Endothelial cell of umbilical vein (primary cell): Measurements from ENCODE around the gene AKT2. TPM values are rescaled to one million over a fixed set of nuclear protein-coding genes. Genes with fewer than 3 reads are reported as not detected.

ENCODE experiments used
- BruUV-seq: library from RNA; stranded (reverse); fragments of 400-500 nt; replicated peaks from 2 replicates; lab custom pipeline; 2021; lab: Mats Ljungman, UMichigan
- CTCF ChIA-PET: fragments of 300-600, 350-600 bp; sonication (Branson Sonifier 250); formaldehyde crosslinking; loops from one replicate; lab custom pipeline; 2021; ENCODE audit warnings: antibody characterized with exemption, inconsistent platforms; lab: Charles Lee
- POLR2A ChIA-PET: fragments of 300-600, 350-600 bp; sonication (Branson Sonifier 250); formaldehyde crosslinking; loops from one replicate; lab custom pipeline; 2021; ENCODE audit warnings: antibody characterized with exemption, inconsistent platforms; lab: Charles Lee
- DNase-seq: peaks from one replicate; pipeline ENCODE4 v3.0.0-alpha.2; 2011; ENCODE audit warnings: low read depth, low spot score
- FAIRE-seq: peaks from 2 replicates; lab custom pipeline; 2011; peaks lifted over from hg19 to GRCh38; lab: Jason Lieb, UNC
- H2AFZ ChIP-seq: 2 replicates; pipeline ENCODE4 v1.6.0; 2012; ENCODE audit warnings: low read depth, low read length, control low read depth, inconsistent platforms
- H3K27ac ChIP-seq: 2 replicates; pipeline ENCODE4 v1.5.1; 2011; ENCODE audit warnings: low read depth, mild to moderate bottlenecking, control low read depth, low read length, moderate library complexity; ENCODE audit not compliant: insufficient read depth
- H3K27me3 ChIP-seq, 2 experiments: 2 replicates each; pipeline versions ENCODE4 v1.6.0 to v1.6.1; 2011; ENCODE audit warnings: low read length in 2 of 2, mixed read lengths in 1 of 2; ENCODE audit not compliant: control insufficient read depth in 2 of 2, insufficient read depth in 2 of 2
- H3K36me3 ChIP-seq, 2 experiments: 2 replicates in 1 of 2; 3 replicates in 1 of 2; pipeline ENCODE4 v1.5.1; 2011; ENCODE audit warnings: low read length in 2 of 2, mild to moderate bottlenecking in 1 of 2, moderate library complexity in 1 of 2; ENCODE audit not compliant: control insufficient read depth in 2 of 2, insufficient read depth in 2 of 2; ENCODE audit errors: extremely low read depth in 1 of 2
- H3K4me1 ChIP-seq: 3 replicates; pipeline ENCODE4 v1.5.1; 2011; ENCODE audit warnings: mild to moderate bottlenecking, low read length; ENCODE audit not compliant: control insufficient read depth, insufficient read depth; ENCODE audit errors: extremely low read depth
- H3K4me2 ChIP-seq: 2 replicates; pipeline ENCODE4 v1.6.1; 2011; ENCODE audit warnings: low read length, control low read depth, mixed read lengths; ENCODE audit not compliant: insufficient read depth
- H3K4me3 ChIP-seq, 3 experiments: fragments of 200-600 bp in 1 of 3; sonication (generic), shearing (Covaris generic) in 1 of 3; replicated peaks in 1 of 3; 2 replicates each; pipeline ENCODE4 v1.5.1; 2011 to 2016; ENCODE audit warnings: control low read depth in 3 of 3, low read length in 3 of 3, mild to moderate bottlenecking in 2 of 3, inconsistent platforms in 1 of 3, low read depth in 1 of 3, moderate library complexity in 1 of 3; ENCODE audit not compliant: insufficient read depth in 1 of 3
- H3K79me2 ChIP-seq: 2 replicates; pipeline ENCODE4 v1.6.0; 2012; ENCODE audit warnings: low read length, inconsistent platforms; ENCODE audit not compliant: control insufficient read depth, insufficient read depth
- H3K9ac ChIP-seq: replicated peaks from 2 replicates; pipeline ENCODE3; 2011; ENCODE audit warnings: low read length, control low read depth; ENCODE audit not compliant: insufficient read depth; ENCODE audit errors: extremely low read depth
- H3K9me1 ChIP-seq: replicated peaks from 3 replicates; pipeline ENCODE4 v1.6.0; 2011; ENCODE audit warnings: mild to moderate bottlenecking, low read length; ENCODE audit not compliant: control insufficient read depth, insufficient read depth; ENCODE audit errors: extremely low read depth
- H3K9me3 ChIP-seq: replicated peaks from 2 replicates; pipeline ENCODE4 v1.5.1; 2012; ENCODE audit warnings: low read length, inconsistent platforms; ENCODE audit not compliant: control insufficient read depth, insufficient read depth
- H4K20me1 ChIP-seq: replicated peaks from 2 replicates; pipeline ENCODE3; 2011; ENCODE audit warnings: mild to moderate bottlenecking, low read length; ENCODE audit not compliant: control insufficient read depth, insufficient read depth; ENCODE audit errors: extremely low read depth
- EZH2 ChIP-seq: IDR thresholded peaks from 2 replicates; pipeline ENCODE4 v1.6.1; 2012; ENCODE audit warnings: borderline replicate concordance, low read depth, mild to moderate bottlenecking, moderate library complexity, low read length, inconsistent platforms; ENCODE audit not compliant: severe bottlenecking
- FOS ChIP-seq: IDR thresholded peaks from 2 replicates; pipeline ENCODE4 v1.6.1; 2011; ENCODE audit warnings: mild to moderate bottlenecking, low read length, moderate library complexity, borderline replicate concordance; ENCODE audit not compliant: insufficient read depth
- GATA2 ChIP-seq: IDR thresholded peaks from 2 replicates; pipeline ENCODE4 v1.7.0; 2011; ENCODE audit warnings: low read depth, mild to moderate bottlenecking, moderate library complexity, mixed read lengths, low read length; ENCODE audit not compliant: insufficient read length, insufficient read depth
- JUN ChIP-seq: IDR thresholded peaks from 2 replicates; pipeline ENCODE4 v1.6.1; 2011; ENCODE audit warnings: borderline replicate concordance, low read depth; ENCODE audit not compliant: insufficient read length, insufficient read depth
- MYC ChIP-seq: IDR thresholded peaks from one replicate; pipeline ENCODE4 v1.6.1; 2011; ENCODE audit warnings: mild to moderate bottlenecking, low read depth, low read length
- POLR2A ChIP-seq: IDR thresholded peaks from 2 replicates; pipeline ENCODE4 v1.6.1; 2012; ENCODE audit warnings: low read depth, mild to moderate bottlenecking, control low read depth, low read length
- POLR2AphosphoS5 ChIP-seq: IDR thresholded peaks from 2 replicates; pipeline ENCODE4 v1.6.1; 2012; ENCODE audit warnings: low read depth, mild to moderate bottlenecking, control low read depth, low read length, moderate library complexity; ENCODE audit not compliant: insufficient read depth
- dilution Hi-C: fragments of 300-500 bp; cut with MboI; formaldehyde crosslinking; loops from one replicate; pipeline ENCODE4 v1.15.0; 2019; ENCODE audit warnings: low sequenced_read_pairs; ENCODE audit not compliant: extremely low pct_ligation_motif_present
- intact Hi-C: fragments of 100-400 bp; cut with micrococcal nuclease; formaldehyde crosslinking; loops from one replicate; pipeline ENCODE4 v1.10.0; 2022
- polyA plus RNA-seq, 4 experiments: library from polyadenylated mRNA; depleted of rRNA in 3 of 4; stranded (reverse) in 3 of 4; unstranded in 1 of 4; fragments of >200 nt; gene quantifications; 2 replicates each; pipeline versions ENCODE4 v1.2.1 to v1.2.3, GENCODE V29; 2011 to 2012; ENCODE audit warnings: missing spikeins in 1 of 4
- total RNA-seq: library from RNA; stranded (reverse); gene quantifications from 2 replicates; pipeline ENCODE4 v1.2.3, GENCODE V29; 2021
- TF ChIP-seq, protein P1 (sequence below): IDR thresholded peaks from 2 replicates; pipeline ENCODE4 v1.6.1; 2011; ENCODE audit not compliant: insufficient read depth, insufficient read length
- TF ChIP-seq, protein P2 (sequence below), 2 donors: IDR thresholded peaks; 1 replicate in 1 of 2; 2 replicates in 1 of 2; pipeline ENCODE4 v1.5.1; 2011; ENCODE audit warnings: low read length in 2 of 2, mild to moderate bottlenecking in 2 of 2, moderate library complexity in 2 of 2, control low read depth in 1 of 2, inconsistent platforms in 1 of 2, low read depth in 1 of 2; ENCODE audit not compliant: insufficient read depth in 1 of 2; ENCODE audit errors: extremely low read depth in 1 of 2

The AKT2 gene
- total and polyA plus RNA-seq, 2 donors (not counting 3 experiments of a cell fraction or from before 2014, with no cell fraction given): 65.2 to 69.8 TPM

DNA sequence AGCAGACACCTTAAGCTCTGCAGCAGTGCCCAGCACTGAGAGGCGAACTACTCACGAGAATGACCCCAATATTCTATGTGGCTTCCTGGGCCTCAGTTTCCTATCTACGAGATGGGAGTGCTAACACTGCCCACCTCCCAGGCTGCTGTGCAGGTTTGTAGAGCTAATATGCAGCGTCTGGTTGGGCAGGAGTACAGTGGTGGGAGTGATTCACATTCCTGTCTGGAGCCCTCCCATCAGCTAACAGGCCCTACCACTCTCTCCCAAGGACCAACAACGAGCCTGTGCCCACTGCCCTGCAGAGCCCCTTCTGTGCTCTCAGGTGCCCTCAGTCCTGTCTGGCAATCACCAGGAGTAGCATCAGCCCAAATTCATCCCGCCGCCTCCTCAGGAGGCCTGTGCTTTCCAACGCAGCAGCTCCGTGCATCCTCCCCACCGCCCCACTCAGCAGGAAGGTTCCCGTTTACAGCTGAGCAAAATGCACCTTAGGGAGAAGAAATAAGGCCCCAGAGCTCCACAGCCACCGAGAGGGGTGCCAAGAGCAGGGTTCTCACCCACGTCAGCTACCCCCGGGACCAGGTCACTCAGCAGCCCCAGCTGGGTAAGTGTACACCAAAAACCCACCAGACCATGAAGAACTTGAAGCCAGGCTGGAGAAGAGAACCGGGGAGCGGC is 6.6 kb downstream of the AKT2 start:
- H3K4me3 ChIP-seq: no peak overlapping the region
- H4K20me1 ChIP-seq: no peaks in the 10 kb centered on the region
- no peak overlapping the region for H3K27ac ChIP-seq
- H3K4me2 ChIP-seq: no peak overlapping the region
- TF ChIP-seq POLR2A (no peak), MYC (no peak), GATA2 (no peak), FOS (no peak), JUN (no peak), POLR2AphosphoS5 (no peak), EZH2 (no peak)
- TF ChIP-seq, protein P1, sequence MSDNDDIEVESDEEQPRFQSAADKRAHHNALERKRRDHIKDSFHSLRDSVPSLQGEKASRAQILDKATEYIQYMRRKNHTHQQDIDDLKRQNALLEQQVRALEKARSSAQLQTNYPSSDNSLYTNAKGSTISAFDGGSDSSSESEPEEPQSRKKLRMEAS: no peak
- TF ChIP-seq, protein P2, sequence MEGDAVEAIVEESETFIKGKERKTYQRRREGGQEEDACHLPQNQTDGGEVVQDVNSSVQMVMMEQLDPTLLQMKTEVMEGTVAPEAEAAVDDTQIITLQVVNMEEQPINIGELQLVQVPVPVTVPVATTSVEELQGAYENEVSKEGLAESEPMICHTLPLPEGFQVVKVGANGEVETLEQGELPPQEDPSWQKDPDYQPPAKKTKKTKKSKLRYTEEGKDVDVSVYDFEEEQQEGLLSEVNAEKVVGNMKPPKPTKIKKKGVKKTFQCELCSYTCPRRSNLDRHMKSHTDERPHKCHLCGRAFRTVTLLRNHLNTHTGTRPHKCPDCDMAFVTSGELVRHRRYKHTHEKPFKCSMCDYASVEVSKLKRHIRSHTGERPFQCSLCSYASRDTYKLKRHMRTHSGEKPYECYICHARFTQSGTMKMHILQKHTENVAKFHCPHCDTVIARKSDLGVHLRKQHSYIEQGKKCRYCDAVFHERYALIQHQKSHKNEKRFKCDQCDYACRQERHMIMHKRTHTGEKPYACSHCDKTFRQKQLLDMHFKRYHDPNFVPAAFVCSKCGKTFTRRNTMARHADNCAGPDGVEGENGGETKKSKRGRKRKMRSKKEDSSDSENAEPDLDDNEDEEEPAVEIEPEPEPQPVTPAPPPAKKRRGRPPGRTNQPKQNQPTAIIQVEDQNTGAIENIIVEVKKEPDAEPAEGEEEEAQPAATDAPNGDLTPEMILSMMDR (IDR thresholded peaks at IDR 0.05; ENCODE audit: extremely low read depth in 1 of 2, insufficient read depth in 1 of 2, low read depth in 1 of 2, low read length in 2 of 2): no peak
- DNase-seq (no peak), FAIRE-seq (no peak)
- dilution Hi-C loops (no loop called here), intact Hi-C loops (no loop called here)
- H2AFZ ChIP-seq: no peak overlapping the region
- BruUV-seq: no TSS peak
- ChIA-PET CTCF (interaction anchor here (1.6 kb wide), 1 partner anchor 27 kb away, joined by 4 read pairs; no protein-coding TSS in a partner anchor), POLR2A (no interaction called here)
- no peaks in the 10 kb centered on the region for H3K9me1 ChIP-seq
- H3K27me3 ChIP-seq: no peaks in the 10 kb centered on the region
- H3K4me1 ChIP-seq: no peaks in the 10 kb centered on the region
- H3K9ac ChIP-seq: no peak overlapping the region
- H3K36me3 ChIP-seq: peaks cover 0 to 3% of the 10 kb centered on the region in 2 experiments
- H3K9me3 ChIP-seq: no peaks in the 10 kb centered on the region
- peaks cover 92% of the 10 kb centered on the region for H3K79me2 ChIP-seq
